Duodenal mucosa (tissue), 2 donors: Measurements from ENCODE around the gene LYSMD2.

Source experiments
- H3K27ac ChIP-seq: one replicate; pipeline ENCODE4 v1.7.0; 2013; ENCODE audit warnings: low read depth, low read length
- H3K27me3 ChIP-seq, 2 donors: one replicate each; pipeline ENCODE4 v1.7.0; 2013; ENCODE audit warnings: low read length in 2 of 2, control low read depth in 1 of 2; ENCODE audit not compliant: insufficient read depth in 2 of 2, control insufficient read depth in 1 of 2
- H3K36me3 ChIP-seq, 2 donors: one replicate each; pipeline ENCODE4 v1.7.0; 2013; ENCODE audit warnings: low read length in 2 of 2, control low read depth in 1 of 2; ENCODE audit not compliant: insufficient read depth in 2 of 2, control insufficient read depth in 1 of 2
- H3K4me1 ChIP-seq, 2 donors: one replicate each; pipeline ENCODE4 v1.7.0; 2013; ENCODE audit warnings: low read length in 2 of 2, control low read depth in 1 of 2; ENCODE audit not compliant: insufficient read depth in 2 of 2, control insufficient read depth in 1 of 2
- H3K4me3 ChIP-seq, 2 donors: one replicate each; pipeline ENCODE4 v1.7.0; 2013; ENCODE audit warnings: low read length in 2 of 2, low read depth in 1 of 2
- H3K9ac ChIP-seq, 2 donors: one replicate each; pipeline ENCODE4 v1.7.0; 2013; ENCODE audit warnings: low read length in 2 of 2, low read depth in 1 of 2
- H3K9me3 ChIP-seq, 2 donors: one replicate each; pipeline ENCODE4 v1.7.0; 2013; ENCODE audit warnings: low read length in 2 of 2, control low read depth in 1 of 2; ENCODE audit not compliant: control insufficient read depth in 1 of 2

Gene LYSMD2

DNA sequence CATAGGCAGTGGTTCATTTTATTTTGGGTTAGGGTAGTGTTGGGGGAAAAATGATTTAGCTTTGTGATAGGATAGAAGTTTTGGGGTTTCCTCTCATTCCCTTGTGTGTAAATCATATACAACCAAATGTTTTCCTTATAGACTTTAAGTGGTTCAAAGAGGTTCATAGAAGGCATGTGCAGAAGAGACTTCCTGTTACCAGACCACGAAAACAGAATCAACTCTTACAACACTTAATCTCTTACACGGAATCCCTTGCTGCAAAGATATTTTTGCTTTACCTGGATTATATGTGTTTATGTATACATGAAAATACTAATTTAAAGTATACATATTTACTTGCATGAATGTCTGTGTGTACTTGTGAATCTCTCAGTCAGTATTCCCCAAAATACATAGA lies 16.8 kb upstream of the LYSMD2 start:
- H3K9ac ChIP-seq: no peak overlapping the region
- H3K36me3 ChIP-seq: no peaks in the 10 kb centered on the region
- no peaks in the 10 kb centered on the region for H3K9me3 ChIP-seq
- H3K27ac ChIP-seq: no peak overlapping the region
- no peak overlapping the region for H3K4me3 ChIP-seq
- peaks cover 10 to 38% of the 10 kb centered on the region in 2 donors for H3K27me3 ChIP-seq
- peaks cover 20 to 24% of the 10 kb centered on the region in 2 donors for H3K4me1 ChIP-seq

DNA sequence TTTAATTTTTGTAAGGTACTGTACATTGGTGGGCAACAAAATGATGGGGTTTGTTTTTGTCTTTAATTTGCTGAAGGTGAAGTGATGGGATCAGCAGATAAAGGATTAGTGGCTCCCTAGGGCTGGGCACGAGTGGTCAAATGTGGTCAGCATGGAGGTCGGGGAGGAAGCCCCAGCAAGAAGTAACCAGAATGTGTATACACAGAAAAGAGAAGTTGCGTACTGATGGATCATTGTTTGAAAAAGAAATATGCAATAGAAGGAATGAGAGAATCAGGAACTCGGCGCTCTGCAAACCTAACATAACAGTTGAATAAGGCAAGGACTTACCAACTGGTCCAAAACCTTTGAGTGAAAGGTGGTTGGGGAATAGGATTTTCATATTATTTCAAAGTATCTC lies 15.4 kb upstream of the LYSMD2 start:
- H3K27ac ChIP-seq: no peak overlapping the region
- peaks cover 16% of the 10 kb centered on the region in 2 donors for H3K4me1 ChIP-seq
- H3K9me3 ChIP-seq: no peaks in the 10 kb centered on the region
- H3K36me3 ChIP-seq: no peaks in the 10 kb centered on the region
- peaks cover 10 to 46% of the 10 kb centered on the region in 2 donors for H3K27me3 ChIP-seq
- H3K4me3 ChIP-seq: peak overlapping the region in 1 of 2 donors; percentile 75
- H3K9ac ChIP-seq: no peak overlapping the region

DNA sequence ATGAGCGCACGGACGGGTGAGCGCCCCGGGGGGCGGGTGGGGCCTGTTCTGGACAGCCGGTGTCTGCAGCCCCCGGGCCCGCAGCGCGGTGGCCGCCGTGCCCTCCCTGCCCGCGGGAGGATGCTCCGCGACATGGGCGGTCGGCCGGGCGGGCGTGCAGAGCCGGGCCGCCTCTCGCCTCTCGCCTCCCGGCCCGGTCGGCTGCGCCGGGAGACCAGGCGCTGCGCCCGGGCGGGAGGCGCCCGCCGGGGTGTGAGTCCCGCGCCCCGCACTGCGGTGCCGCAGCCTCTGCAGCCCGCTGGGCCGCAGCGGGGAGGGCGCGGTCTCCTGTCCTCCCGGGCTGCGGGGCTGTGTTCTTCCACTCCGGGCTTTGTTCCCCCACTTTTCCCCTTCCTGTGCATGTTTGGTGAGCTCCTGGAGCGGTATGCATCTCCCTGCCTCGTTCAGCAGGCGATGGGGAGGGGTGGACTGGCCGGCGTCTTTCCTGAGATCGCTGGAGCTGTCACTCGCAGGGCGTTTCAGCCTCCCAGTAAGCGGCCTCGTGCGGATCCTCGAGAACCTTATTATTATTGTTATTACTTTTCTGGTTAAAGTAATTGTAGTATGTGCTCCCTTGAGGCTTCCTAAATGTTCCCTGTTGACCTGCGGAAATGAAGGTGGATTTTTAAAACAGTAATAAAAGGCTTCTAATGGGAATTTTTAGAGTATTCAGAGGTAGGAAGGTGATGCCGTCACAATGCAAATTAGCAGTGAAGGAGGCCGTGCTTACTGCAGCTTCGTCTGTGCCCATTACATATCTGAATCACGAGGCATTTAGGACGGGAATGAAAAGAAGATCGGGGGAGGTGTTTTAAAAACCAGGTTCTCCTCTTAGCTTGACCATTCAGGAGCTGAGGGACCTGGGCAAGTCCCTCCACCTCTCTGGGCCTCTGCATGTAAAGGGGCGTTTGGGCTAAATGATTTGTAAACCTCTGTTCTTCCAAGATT lies 14.5 kb upstream of the LYSMD2 start:
- Histone ChIP-seq H3K27me3 (peaks cover 10 to 46% of the 10 kb centered on the region in 2 donors), H3K9ac (peak overlapping the region in 1 of 2 donors; percentile 38), H3K4me3 (peak overlapping the region; percentile 75 to 77), H3K36me3 (no peaks in the 10 kb centered on the region), H3K27ac (no peak overlapping the region), H3K9me3 (no peaks in the 10 kb centered on the region), H3K4me1 (peaks cover 16% of the 10 kb centered on the region in 2 donors)

- Histone ChIP-seq H3K36me3 (no peaks in the 10 kb centered on the region), H3K4me1 (peaks cover 16% of the 10 kb centered on the region in 2 donors), H3K9ac (peak within 1 kb of the TSS; percentile 22 to 38), H3K27ac (no peak within 1 kb of the TSS), H3K27me3 (peaks cover 10 to 46% of the 10 kb centered on the region in 2 donors), H3K9me3 (no peaks in the 10 kb centered on the region), H3K4me3 (peak within 1 kb of the TSS; percentile 75 to 77)
Measured at GRCh38 chr15:51750792-51751696, 13.6 kb upstream of the LYSMD2 start, which contains the start of gene TMOD2. TMOD2 (plus strand) TSS chr15:51751597; CDS start chr15:51766442, 14,845 bp downstream.

DNA sequence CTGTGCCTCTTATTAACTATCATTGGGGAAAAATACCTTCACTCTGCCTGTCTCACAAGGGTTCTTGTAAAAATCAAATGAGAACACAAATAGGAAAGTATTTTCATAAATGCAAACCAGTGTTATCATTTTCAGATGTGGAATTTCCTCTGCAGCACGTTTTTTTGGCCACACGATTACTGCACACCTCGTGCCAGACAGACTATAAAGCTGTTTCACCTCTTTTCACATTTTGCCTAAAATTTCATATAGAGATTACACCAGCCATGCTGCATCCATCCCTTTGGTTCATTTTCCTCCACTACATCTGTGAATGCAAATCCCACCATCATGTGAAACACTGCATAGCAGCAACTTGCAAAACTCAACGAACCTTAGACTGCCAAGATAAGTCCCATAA lies 12.7 kb upstream of the LYSMD2 start:
- H3K9ac ChIP-seq: no peak overlapping the region
- H3K4me1 ChIP-seq: peaks cover 16% of the 10 kb centered on the region in 2 donors
- no peaks in the 10 kb centered on the region for H3K36me3 ChIP-seq
- H3K9me3 ChIP-seq: no peaks in the 10 kb centered on the region
- H3K27me3 ChIP-seq: peaks cover 7 to 44% of the 10 kb centered on the region in 2 donors
- no peak overlapping the region for H3K4me3 ChIP-seq
- no peak overlapping the region for H3K27ac ChIP-seq

- Histone ChIP-seq H3K27ac (no peak overlapping the region), H3K36me3 (no peaks in the 10 kb centered on the region), H3K27me3 (peaks cover 7 to 39% of the 10 kb centered on the region in 2 donors), H3K4me1 (peaks cover 16% of the 10 kb centered on the region in 2 donors), H3K4me3 (no peak overlapping the region), H3K9ac (no peak overlapping the region), H3K9me3 (no peaks in the 10 kb centered on the region)
Measured at GRCh38 chr15:51749307-51749706, 11.9 kb upstream of the LYSMD2 start.

DNA sequence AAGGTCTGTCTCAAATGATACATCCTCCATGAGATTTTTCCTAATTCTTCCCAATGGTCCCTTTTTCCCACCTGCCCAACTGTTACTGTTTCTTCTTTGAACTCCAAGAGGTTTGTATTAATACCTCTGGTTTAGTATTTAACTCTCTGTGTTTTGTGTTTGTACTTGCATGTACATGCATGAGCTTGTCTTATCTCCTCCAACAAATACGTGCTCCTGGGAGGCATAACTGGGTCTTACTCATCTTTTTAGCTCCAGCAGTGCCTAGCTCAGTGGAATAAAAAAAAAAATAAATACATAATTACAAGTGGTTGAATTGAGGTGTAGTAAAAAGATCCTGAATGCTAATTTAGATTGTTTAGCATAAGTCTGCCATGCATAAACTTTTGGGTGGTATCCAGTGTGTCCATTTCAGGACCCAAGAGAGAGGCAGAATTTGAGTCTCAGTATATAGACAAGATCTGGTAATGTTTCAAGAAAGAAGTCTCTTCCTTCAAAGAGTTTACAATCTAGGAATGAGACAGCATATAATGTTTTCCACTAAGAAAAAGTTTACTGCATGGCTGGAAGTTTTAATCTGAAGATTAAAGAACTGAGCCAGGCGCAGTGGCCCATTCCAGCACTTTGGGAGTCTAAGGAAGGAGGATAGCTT lies 1.7 kb upstream of the LYSMD2 start:
- no peaks in the 10 kb centered on the region for H3K27me3 ChIP-seq
- H3K9me3 ChIP-seq: no peaks in the 10 kb centered on the region
- no peak overlapping the region for H3K4me3 ChIP-seq
- no peaks in the 10 kb centered on the region for H3K36me3 ChIP-seq
- peaks cover 20 to 27% of the 10 kb centered on the region in 2 donors for H3K4me1 ChIP-seq
- H3K9ac ChIP-seq: no peak overlapping the region
- no peak overlapping the region for H3K27ac ChIP-seq

DNA sequence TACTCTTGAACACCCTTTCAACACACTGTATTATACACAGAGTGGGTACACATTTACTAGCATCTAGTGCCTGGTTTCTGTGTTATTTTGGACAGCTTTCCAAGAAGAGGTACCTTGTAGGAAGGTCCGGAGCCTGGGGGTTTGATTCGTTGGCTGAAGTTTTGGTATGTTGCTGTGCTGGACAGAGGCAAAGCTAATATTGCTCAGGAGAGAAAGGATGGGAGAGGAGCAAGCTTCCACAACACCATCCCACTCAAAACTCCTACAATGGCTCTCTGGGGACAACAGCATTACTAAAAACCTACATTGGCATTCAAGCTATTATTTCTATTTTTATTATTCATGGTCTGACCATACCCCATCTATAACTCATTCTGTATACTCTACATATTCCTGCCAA lies 1.1 kb upstream of the LYSMD2 start:
- Histone ChIP-seq H3K27me3 (no peaks in the 10 kb centered on the region), H3K9me3 (no peaks in the 10 kb centered on the region), H3K27ac (no peak overlapping the region), H3K4me1 (peaks cover 20 to 28% of the 10 kb centered on the region in 2 donors), H3K9ac (no peak overlapping the region), H3K36me3 (no peaks in the 10 kb centered on the region), H3K4me3 (no peak overlapping the region)

- Histone ChIP-seq H3K4me3 (peak overlapping the region; percentile 80 to 82), H3K27me3 (no peaks in the 10 kb centered on the region), H3K4me1 (peaks cover 31 to 43% of the 10 kb centered on the region in 2 donors), H3K27ac (peak overlapping the region; percentile 59), H3K9me3 (no peaks in the 10 kb centered on the region), H3K9ac (peak overlapping the region; percentile 55 to 74), H3K36me3 (no peaks in the 10 kb centered on the region)
Measured at GRCh38 chr15:51736751-51737521, 519 bp downstream of the LYSMD2 start.
